Measurements from ENCODE around the gene RBM15. TPM values are rescaled to one million over a fixed set of nuclear protein-coding genes. Genes with fewer than 3 reads are reported as not detected.

RBM15 gene
- total RNA-seq, 1 donor from 2014 or later = 19.0 TPM

GRCh38 chr1:110294308-110294707 lies 44.9 kb upstream of the RBM15 start:
- no peak for DNase-seq (ENCODE audit: low spot score)
- Mint-ChIP-seq H3K9me3 (ENCODE audit: low read depth) (no peaks in the 10 kb centered on the region), H3K27ac (ENCODE audit: unreplicated experiment) (no peak overlapping the region), H3K4me3 (ENCODE audit: unreplicated experiment) (no peak overlapping the region), H3K36me3 (ENCODE audit: low read depth) (no peaks in the 10 kb centered on the region), H3K4me1 (ENCODE audit: low read depth) (peaks cover 23% of the 10 kb centered on the region), H3K27me3 (ENCODE audit: low read depth) (peaks cover 12% of the 10 kb centered on the region)
- TF ChIP-seq, protein P1, sequence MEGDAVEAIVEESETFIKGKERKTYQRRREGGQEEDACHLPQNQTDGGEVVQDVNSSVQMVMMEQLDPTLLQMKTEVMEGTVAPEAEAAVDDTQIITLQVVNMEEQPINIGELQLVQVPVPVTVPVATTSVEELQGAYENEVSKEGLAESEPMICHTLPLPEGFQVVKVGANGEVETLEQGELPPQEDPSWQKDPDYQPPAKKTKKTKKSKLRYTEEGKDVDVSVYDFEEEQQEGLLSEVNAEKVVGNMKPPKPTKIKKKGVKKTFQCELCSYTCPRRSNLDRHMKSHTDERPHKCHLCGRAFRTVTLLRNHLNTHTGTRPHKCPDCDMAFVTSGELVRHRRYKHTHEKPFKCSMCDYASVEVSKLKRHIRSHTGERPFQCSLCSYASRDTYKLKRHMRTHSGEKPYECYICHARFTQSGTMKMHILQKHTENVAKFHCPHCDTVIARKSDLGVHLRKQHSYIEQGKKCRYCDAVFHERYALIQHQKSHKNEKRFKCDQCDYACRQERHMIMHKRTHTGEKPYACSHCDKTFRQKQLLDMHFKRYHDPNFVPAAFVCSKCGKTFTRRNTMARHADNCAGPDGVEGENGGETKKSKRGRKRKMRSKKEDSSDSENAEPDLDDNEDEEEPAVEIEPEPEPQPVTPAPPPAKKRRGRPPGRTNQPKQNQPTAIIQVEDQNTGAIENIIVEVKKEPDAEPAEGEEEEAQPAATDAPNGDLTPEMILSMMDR (IDR thresholded peaks at IDR 0.05) = no peak

DNA sequence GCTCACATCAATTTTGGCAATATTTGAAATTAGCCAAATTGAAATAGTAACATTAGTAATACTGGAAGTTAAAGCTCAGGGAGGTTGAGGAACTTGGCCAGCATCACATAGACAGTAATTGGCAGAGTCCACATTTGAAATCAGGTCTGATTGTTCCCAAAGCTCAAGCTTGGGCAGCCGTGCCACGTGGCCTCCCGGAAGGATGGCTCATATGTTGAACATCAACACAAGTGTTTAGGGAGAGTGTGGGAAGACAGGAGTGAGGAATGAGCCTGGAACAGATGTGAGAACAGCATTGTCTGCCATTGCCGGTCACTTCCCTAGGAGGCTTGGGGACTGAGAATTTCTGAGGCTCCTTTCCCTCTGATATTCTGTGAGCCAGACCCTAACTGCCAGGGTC lies 40.2 kb upstream of the RBM15 start:
- H3K4me1 Mint-ChIP-seq (ENCODE audit: low read depth) = no peaks in the 10 kb centered on the region
- TF ChIP-seq, protein P1 (IDR thresholded peaks at IDR 0.05) = no peak
- no peak for DNase-seq (ENCODE audit: low spot score)
- no peak overlapping the region for H3K27ac Mint-ChIP-seq (ENCODE audit: unreplicated experiment)
- H3K36me3 Mint-ChIP-seq (ENCODE audit: low read depth) = no peaks in the 10 kb centered on the region
- no peaks in the 10 kb centered on the region for H3K9me3 Mint-ChIP-seq (ENCODE audit: low read depth)
- peaks cover 39% of the 10 kb centered on the region for H3K27me3 Mint-ChIP-seq (ENCODE audit: low read depth)
- H3K4me3 Mint-ChIP-seq (ENCODE audit: unreplicated experiment) = no peak overlapping the region

DNA sequence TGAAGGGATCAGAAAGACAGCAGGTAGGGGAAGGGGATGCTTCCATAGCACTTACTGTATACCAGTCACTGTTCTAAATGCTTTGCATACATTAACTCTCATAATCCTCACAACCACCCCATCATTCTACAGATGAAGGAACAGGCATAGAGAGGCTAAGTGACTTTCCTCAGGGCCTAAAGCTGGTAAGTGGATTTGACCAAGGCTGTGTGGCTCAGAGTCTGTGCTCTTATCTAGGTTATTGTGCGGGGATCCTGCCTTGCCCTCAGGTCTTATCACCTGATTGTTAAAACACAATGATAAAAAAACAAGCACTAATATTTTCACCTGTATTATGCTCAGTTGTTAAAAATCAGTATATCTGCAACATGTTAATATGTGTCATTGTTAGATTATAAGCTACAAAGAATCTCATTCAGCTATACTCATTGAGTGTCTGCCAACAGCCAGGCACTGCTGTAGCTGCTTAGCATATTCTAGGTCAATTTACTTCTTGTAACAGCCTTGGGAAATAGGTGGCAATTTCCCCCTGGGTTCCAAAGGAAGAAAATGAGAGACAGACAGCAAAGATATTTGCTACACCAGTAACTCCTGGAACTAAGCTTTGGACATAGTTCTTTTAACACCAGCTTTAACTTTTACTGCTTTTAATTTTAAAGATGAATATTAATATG lies 38.6 kb upstream of the RBM15 start:
- DNase-seq (ENCODE audit: low spot score) = no peak
- Mint-ChIP-seq H3K9me3 (ENCODE audit: low read depth) (no peaks in the 10 kb centered on the region), H3K36me3 (ENCODE audit: low read depth) (no peaks in the 10 kb centered on the region), H3K4me3 (ENCODE audit: unreplicated experiment) (no peak overlapping the region), H3K27ac (ENCODE audit: unreplicated experiment) (no peak overlapping the region), H3K27me3 (ENCODE audit: low read depth) (peaks cover 44% of the 10 kb centered on the region), H3K4me1 (ENCODE audit: low read depth) (no peaks in the 10 kb centered on the region)
- TF ChIP-seq, protein P1 (IDR thresholded peaks at IDR 0.05) = no peak

DNA sequence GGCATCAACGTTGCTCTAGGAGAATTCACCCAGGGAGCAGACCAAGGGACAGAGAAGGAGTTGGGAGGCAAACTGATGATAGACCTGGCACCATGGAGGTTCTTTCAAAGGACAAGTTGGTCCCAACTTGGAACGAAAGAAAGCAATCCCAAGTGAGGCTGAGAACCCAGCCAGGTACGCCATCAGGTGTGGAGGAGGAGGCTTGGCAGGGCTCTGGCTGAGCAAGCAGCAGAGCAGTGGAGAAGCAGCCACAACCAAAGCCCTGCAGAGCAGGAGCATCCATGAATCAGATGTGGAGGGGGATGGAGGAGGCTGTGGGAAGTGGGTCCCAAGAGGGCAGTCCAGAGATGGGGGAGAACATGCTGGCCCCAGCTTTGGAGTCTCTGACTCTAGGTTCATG lies 36.3 kb upstream of the RBM15 start:
- Mint-ChIP-seq H3K27ac (ENCODE audit: unreplicated experiment) (no peak overlapping the region), H3K4me3 (ENCODE audit: unreplicated experiment) (no peak overlapping the region)

GRCh38 chr1:110305900-110306420 lies 33.2 kb upstream of the RBM15 start:
- TF ChIP-seq, protein P1 (IDR thresholded peaks at IDR 0.05) = no peak
- no peaks in the 10 kb centered on the region for H3K9me3 Mint-ChIP-seq (ENCODE audit: low read depth)
- H3K36me3 Mint-ChIP-seq (ENCODE audit: low read depth) = no peaks in the 10 kb centered on the region
- H3K4me1 Mint-ChIP-seq (ENCODE audit: low read depth) = peaks cover 27% of the 10 kb centered on the region
- H3K27ac Mint-ChIP-seq (ENCODE audit: unreplicated experiment) = no peak overlapping the region
- peaks cover 30% of the 10 kb centered on the region for H3K27me3 Mint-ChIP-seq (ENCODE audit: low read depth)
- DNase-seq (ENCODE audit: low spot score) = no peak
- no peak overlapping the region for H3K4me3 Mint-ChIP-seq (ENCODE audit: unreplicated experiment)

More for the DNA sequence above, 36.3 kb upstream of the RBM15 start:
- Mint-ChIP-seq H3K36me3 (ENCODE audit: low read depth) (no peaks in the 10 kb centered on the region), H3K9me3 (ENCODE audit: low read depth) (no peaks in the 10 kb centered on the region), H3K27me3 (ENCODE audit: low read depth) (peaks cover 39% of the 10 kb centered on the region), H3K4me1 (ENCODE audit: low read depth) (peaks cover 4% of the 10 kb centered on the region)
- TF ChIP-seq, protein P1 (IDR thresholded peaks at IDR 0.05) = no peak
- DNase-seq (ENCODE audit: low spot score) = no peak
